Caki2 (cell line): ENCODE measurements around the gene JMJD4. TPM values are rescaled to one million over a fixed set of nuclear protein-coding genes. Genes with fewer than 3 reads are reported as not detected.

ENCODE experiments used
- DNase-seq: peaks from one replicate; pipeline ENCODE4 v3.0.0-alpha.2; 2015; ENCODE audit warnings: low read depth
- in situ Hi-C: cut with HindIII; loops from 2 replicates; pipeline ENCODE4 v1.10.0; 2016; ENCODE audit warnings: low sequenced_read_pairs, low pct_unique_long_range_greater_than_20kb, mixed read lengths
- total RNA-seq: library from RNA; depleted of rRNA; stranded (reverse); fragments of >200 nt; shearing (Covaris generic); gene quantifications from 2 replicates; pipeline ENCODE4 v1.2.3, GENCODE V29; 2014; ENCODE audit warnings: low replicate concordance

Gene JMJD4
- total RNA-seq, 1 experiment from 2014 or later, result 45.4 TPM

- in situ Hi-C loops, result no loop called here
- DNase-seq, result no peak
These were observed 22.7 kb upstream of the JMJD4 start for GRCh38 chr1:227757781-227758180.

DNA sequence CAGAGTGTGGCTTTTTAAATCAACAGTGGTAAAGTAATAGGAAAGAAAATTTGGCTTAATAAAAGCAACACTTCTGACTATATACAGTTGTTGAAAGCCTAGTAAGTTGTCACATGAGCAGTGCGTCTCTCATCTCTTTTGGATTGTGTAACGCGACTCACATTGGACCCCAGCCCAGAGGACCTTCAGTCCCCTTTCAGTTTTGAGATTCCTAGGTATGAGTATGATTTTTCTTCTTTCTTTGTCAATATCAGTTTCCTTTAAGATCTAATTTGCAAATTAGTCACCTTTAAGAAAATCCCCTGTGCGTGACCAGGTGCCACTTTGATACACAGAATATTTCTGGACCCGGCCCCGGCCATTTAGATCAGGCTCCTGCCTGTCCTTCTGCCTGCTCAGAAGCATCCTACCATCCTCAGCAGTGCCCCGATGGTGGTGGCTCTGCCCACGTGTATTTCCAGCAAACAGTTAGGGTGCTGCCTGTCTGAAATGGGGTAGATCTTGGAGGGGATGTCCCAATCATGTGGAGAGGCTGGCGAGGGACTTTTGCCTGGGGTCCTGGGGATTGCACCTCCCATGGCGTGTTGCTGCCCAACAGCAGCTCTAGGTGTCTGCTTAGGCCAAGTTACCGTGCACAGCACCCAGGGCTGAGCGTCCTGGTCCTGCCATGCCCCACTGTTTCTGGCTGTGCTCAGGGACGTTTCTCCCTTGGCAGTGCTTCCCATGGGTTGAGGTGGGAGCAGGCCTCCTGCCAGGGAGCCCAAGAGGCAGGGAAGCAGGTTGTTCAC lies 21.3 kb upstream of the JMJD4 start:
- in situ Hi-C loops, result no loop called here
- DNase-seq, result no peak

GRCh38 chr1:227754958-227755357 lies 19.9 kb upstream of the JMJD4 start:
- DNase-seq, result no peak
- in situ Hi-C loops, result no loop called here

- DNase-seq, result no peak
- in situ Hi-C loops, result no loop called here
These were observed 19.1 kb upstream of the JMJD4 start for GRCh38 chr1:227753999-227754711.

DNA sequence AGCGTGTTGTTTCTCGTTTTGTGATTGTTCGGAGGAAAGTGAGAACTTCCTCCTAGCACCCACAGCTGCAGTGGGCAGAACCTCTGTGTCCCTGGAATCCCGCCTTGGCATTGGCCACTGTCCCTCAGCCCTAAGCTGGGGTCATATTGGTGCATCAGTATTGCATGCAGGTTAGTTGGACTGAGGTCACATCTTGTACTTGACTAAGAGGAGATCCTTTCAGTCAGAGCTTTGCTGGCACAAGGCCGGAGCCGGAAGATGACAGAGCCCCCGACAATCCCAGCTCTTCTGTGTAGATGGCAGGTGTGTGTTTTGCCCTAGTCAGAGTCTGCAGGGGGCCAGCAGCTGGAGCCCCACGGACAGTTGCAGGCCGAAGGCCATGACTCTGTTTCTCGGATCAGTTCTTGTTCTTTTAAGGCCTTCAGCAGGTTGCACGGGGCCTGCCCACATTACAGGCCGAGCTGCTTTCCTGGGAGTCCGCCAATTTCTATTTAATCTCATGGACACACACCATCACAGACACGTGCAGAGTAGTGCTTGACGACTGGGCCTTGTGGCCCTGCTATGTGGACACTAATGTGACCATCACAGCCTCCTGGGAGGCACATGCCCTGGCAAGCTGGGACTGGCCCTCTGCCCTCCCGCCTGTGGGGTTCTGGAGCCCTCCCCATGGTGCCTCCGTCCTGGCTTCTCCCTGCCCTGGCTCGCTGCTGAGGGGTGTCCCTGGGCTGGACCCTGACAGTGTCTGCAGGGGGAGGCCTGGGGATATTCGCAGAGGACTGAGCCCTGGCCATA lies 15.0 kb upstream of the JMJD4 start:
- no peak for DNase-seq
- in situ Hi-C loops, result no loop called here

DNA sequence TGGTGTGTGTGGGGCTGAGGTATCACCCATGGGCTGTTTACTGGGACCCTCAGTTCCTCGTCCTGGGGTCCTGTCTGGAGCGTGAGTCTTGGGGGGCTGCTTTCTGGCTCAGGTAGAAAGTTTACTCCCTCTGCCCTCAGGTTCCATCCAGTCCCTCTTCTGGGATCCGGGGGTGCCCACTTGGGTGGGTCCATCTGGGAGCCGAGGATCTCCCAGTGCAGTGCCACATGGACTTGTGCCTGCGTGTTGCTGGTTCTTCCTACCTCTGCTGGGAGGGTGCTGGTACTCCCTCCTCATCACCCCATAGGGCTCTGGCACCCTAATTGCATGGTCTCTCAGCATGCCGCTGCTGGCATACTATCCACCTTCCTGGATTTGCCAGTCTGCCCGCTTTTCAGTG lies 14.1 kb upstream of the JMJD4 start:
- in situ Hi-C loops, result no loop called here
- DNase-seq, result no peak

DNA sequence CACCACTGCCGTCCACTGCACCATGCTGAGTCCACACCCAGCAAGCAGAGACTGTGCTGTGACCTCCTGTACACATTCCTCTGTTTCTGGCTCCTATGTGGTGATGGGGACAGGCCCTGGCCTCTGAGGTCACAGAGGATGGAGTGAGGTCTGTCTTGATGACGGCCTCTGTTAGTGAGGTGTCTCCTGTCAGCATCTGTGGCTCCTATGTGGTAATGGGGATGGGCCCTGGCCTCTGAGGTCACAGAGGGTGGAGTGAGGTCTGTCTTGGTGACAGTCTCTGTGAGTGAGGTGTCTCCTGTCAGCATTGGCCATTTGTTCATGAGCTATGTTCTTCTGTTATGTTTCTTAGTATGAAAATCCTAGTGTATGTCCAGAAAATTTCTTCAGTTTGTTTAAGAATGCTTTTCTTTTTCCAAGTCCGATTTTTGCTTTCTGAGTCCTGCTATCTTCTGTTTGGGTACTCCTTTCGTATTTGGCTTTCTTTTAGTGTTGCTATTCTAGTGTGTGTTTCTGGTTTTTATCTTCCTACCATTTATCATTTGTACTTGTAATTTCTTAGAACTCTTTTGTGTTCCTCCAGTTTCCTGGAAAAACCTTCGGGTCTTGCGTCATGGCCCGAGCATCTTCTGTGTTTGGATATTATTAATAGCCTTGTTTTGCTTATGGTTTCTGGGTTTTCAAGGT lies 13.5 kb upstream of the JMJD4 start:
- no peak for DNase-seq
- in situ Hi-C loops, result no loop called here

DNA sequence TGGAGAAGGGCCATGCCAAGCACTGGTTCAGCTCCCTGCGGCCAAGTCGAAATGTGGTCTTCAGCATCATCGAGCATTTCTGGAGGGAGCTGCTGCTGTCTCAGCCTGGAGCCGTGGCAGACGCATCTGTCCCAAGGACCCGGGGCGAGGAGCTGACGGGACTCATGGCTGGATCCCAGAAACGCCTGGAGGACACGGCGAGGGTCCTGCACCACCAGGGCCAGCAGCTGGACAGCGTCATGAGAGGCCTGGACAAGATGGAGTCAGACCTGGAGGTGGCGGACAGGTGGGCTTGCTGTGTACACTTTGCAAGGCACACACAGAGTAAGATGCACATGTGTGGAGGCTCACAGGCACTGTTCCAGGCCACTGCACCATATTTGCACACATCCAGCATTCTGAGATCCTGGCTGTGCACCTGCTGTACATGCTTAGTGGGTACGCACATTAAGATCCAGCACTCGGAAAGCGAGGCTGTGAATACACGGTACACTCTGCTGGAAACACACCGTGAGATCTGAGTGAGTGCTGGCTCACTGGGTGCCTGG lies 12.9 kb upstream of the JMJD4 start:
- in situ Hi-C loops, result no loop called here
- DNase-seq, result no peak

DNA sequence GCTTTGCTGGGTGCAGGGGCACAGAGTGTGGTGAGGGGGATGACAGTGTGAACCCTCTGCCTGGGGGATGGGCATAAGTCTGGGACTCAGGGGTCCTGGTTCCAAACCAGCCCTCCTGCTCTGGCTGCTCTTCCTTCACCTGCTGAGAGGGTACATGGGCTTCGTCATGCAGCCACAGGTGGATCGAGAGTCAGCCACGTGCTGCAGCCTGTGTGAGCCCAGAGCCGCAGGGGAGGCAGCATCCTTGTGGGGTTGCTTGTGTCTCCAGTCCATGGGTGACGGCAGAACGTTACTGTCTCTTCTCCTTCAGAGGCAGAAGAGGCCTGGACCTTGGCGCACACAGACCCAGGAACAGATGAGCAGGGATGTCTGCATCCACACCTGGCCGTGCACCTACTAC lies 12.3 kb upstream of the JMJD4 start:
- DNase-seq, result no peak
- in situ Hi-C loops, result no loop called here

- DNase-seq, result no peak
- in situ Hi-C loops, result no loop called here
These were observed 11.6 kb upstream of the JMJD4 start for GRCh38 chr1:227746676-227747075.

DNA sequence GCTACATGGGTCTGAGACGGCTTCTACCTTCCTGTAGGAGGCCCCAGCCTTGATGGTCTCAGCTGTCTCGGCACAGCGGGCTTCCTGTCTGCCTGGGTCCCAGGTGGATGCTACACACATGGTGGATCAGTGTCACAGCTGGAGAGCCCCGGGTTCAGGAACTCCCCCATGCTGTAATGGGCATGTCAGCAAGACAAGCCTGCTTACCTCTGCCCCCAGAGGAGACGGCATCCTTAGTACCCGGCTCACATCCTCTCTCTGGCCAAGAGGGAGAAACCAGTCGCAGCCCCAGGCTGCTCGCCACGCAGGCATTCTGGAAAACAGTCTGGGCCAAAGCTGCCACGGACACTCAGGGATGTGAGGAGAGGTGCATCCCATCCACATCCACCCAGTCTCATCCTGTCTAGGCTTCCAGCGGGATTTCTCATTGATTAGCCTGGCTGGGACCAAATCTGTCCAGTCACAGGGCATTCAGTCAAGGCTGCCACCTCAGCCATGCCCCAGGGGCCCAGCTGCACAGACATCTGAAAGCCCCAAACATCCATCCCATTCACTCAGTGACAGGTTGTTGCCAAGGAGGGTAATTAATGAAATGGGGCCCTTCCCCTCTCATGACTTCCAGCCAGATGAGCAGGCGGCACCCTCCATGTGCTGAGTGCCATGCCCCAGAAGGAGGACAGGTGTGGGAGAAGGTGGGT lies 10.6 kb upstream of the JMJD4 start:
- no peak for DNase-seq
- in situ Hi-C loops, result no loop called here

DNA sequence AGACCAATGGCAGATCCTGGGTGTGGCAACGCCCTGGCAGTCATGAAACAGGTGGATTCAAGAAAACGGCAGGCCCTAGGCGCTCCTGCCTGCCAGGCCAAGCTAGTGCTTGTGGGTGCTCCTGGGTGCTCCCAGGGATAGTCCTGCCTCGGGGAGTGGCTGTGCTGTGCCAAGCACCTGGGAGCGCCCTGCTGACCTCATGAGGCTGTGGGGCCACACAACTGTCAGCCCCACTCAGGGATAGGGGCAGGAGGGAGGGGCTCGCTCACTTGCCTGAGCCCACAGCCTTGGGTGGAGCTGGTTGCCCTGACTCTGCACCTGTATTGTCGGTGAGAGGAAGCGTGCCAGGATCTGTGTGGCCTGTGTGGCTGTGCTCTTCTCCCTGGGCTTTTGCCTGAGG lies 9.6 kb upstream of the JMJD4 start:
- in situ Hi-C loops, result no loop called here
- no peak for DNase-seq

DNA sequence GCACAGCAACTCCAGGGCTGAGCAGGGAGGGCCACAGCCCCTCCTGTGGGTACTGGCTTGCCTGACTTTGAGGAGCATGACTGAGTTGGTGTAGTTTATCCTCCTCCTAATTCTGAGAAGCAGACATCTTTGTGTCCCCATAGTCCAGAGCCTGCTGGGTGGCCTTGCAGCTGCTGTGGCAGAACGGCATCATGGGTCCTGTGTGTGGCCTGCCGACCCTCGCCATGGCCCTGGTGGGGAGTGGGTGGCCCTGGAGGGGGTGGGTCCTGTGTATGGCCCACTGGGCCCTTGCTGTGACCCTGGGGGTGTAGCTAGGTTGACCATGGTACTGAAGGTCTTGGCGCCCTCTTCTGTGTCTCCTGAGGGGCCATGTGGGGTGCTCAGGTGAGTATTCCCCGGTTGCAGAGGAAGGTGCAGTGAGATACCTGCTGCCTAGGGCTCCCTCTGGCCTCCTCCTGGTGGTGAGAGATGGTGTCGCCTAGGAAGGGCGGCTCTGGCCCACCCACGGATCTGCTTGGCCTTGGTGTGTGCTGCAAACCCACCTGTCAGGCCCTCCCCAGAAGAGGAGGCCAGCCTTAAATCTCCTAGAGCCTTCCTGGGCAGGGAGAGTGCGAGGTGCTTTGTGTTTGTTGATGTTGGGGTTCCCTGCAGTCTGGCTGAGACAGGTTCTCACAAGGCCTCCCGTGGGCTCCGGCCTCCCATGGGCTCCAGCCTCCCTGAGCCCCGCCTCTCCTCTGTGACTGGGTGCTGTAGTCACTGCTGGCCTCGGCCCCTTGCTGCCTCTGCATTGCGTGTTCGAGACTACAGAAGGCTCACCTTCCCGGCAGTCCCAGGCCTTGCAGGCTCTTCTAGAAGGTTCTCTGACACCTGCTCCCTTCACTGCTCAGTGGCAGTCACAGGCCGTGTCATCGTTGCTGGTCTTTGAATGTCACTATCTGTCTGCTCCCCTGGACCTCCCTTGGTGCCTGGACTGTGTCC lies 7.9 kb upstream of the JMJD4 start:
- in situ Hi-C loops, result no loop called here
- no peak for DNase-seq

GRCh38 chr1:227741166-227741870 lies 6.2 kb upstream of the JMJD4 start:
- in situ Hi-C loops, result no loop called here
- no peak for DNase-seq

DNA sequence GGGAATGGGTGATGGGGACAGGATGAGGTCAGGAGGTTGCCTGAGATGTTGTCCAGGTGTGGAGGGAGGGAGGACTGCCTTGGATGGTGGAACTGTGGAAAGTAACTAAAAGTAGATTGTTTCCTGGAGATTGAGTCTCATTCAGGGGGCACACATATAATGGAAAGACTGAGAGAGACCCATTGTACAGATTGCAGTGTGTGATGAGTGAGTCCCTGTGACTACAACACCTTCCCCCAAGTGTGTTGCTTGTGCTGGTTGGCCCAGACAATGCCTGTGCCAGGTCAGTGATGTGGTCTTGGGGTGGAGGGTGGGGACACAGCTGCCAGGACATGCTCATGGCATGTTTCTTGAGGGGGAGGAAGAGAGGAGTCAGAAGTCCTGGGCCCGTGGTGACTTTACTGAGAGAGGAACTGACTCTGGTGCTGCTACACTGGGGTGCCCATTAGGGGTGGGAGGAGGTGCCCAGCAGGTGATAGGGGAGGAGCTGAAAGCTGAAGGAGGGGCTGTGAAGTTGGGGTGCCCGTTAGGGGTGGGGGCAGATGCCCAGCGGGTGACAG lies 5.4 kb upstream of the JMJD4 start:
- in situ Hi-C loops, result no loop called here
- DNase-seq, result no peak

DNA sequence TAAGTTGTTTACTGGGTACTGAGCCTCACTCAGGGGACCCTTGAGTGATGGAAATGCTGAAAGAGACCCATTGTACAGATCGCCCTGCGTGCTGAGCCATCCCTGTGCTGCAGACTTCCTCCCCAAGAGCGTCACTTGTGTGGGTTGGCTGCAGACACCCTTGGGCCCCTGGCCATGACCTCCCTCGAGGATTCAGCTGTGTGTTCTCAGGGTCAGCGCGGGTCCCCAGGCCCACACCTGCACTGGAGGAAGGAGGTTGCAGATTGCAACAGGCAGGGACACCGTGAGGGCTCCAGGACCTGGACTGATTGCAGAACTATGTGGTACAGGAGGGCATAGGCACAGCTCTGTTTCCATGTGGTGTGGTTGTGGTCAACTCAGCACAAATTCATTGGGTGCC lies 4.5 kb upstream of the JMJD4 start:
- DNase-seq, result no peak
- in situ Hi-C loops, result no loop called here
